Body of pancreas (tissue), 4 donors: ENCODE results near the gene GOT1. TPM values are rescaled to one million over a fixed set of nuclear protein-coding genes. Genes with fewer than 3 reads are reported as not detected.

Experiments used
- ATAC-seq: fragments of 150-250 bp; one replicate; pipeline ENCODE4 v1.9.1; 2016
- DNase-seq, 4 donors: peaks; one replicate each; pipeline ENCODE4 v3.0.0-alpha.2; 2019
- H3K27ac ChIP-seq, 4 donors: fragments of 200-600 bp; sonication (generic); 1 replicate in 3 of 4; 2 replicates in 1 of 4; pipeline versions ENCODE4 v1.5.1 to v1.6.1; 2016 to 2019; ENCODE audit warnings: mild to moderate bottlenecking in 1 of 4, mixed read lengths in 1 of 4, moderate library complexity in 1 of 4
- H3K27me3 ChIP-seq, 2 donors: fragments of 200-600 bp; sonication (generic); one replicate each; pipeline ENCODE4 v1.6.0; 2016; ENCODE audit warnings: mild to moderate bottlenecking in 1 of 2
- H3K36me3 ChIP-seq, 2 donors: fragments of 200-600 bp; sonication (generic); replicated peaks in 1 of 2; 2 replicates each; pipeline ENCODE4 v1.5.1; 2016; ENCODE audit warnings: low read depth in 2 of 2; ENCODE audit not compliant: insufficient read depth in 1 of 2
- H3K4me1 ChIP-seq: fragments of 200-600 bp; sonication (generic); one replicate; pipeline ENCODE4 v1.6.0; 2016
- H3K4me3 ChIP-seq, 2 donors: fragments of 200-600 bp; sonication (generic); 1 replicate in 1 of 2; 2 replicates in 1 of 2; pipeline ENCODE4 v1.5.1; 2016 to 2019
- H3K9me3 ChIP-seq, 3 donors: fragments of 200-600 bp; sonication (generic); 1 replicate in 2 of 3; 2 replicates in 1 of 3; pipeline ENCODE4 v1.5.1; 2016
- POLR2A ChIP-seq, 3 donors: fragments of 450-650 bp; IDR thresholded peaks; one replicate each; pipeline ENCODE4 v1.6.1; 2016; ENCODE audit warnings: antibody characterized with exemption in 3 of 3, mild to moderate bottlenecking in 2 of 3
- WGBS, 2 donors: methylation state at CpG; one replicate each; pipeline ENCODE4 v1.1.5; 2017; 5-methylcytosine and 5-hydroxymethylcytosine counted together
- intact Hi-C: fragments of 100-400 bp; cut with DNase I; formaldehyde crosslinking; loops from one replicate; pipeline ENCODE4 v1.15.1; 2023
- total RNA-seq, 2 donors: library from RNA; depleted of rRNA; stranded (reverse); fragments of >200 nt; gene quantifications; one replicate each; pipeline ENCODE4 v1.1.0, GENCODE V29; 2016
- TF ChIP-seq, protein P1 (sequence below), 7 experiments: fragments of 450-650 bp in 4 of 7; fragments of 200-600 bp in 3 of 7; sonication (generic) in 3 of 7; IDR thresholded peaks; one replicate each; pipeline ENCODE4 v1.5.1; 2016 to 2019; ENCODE audit warnings: antibody characterized with exemption in 7 of 7

Gene GOT1
- total RNA-seq, 2 donors from 2014 or later, result 7.3 to 14.8 TPM

DNA sequence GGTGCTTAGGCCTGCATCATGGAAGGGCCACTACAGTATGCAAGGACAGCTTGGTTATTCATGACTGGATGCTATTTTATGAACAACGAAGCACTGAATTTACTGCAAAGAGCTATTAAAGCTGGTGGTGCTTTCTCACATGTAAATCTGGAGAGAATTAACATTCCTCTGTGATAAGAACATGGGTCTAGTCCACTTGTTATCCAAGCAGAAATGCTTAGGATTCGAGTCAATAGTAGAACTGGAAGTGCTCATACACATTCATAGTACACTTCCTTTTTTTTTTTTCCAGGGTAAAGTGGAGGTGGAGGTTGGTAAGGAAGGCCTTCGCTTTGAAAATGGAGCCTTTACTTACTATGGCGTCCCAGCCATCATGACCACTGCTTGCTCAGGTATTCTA lies 66.3 kb downstream of the GOT1 start:
- H3K27ac ChIP-seq, result no peak overlapping the region
- no peaks in the 10 kb centered on the region for H3K4me1 ChIP-seq
- H3K9me3 ChIP-seq, result no peaks in the 10 kb centered on the region
- H3K27me3 ChIP-seq, result no peaks in the 10 kb centered on the region
- no peak overlapping the region for H3K4me3 ChIP-seq
- no peak for TF ChIP-seq POLR2A (IDR thresholded peaks at IDR 0.05)
- TF ChIP-seq, protein P1, sequence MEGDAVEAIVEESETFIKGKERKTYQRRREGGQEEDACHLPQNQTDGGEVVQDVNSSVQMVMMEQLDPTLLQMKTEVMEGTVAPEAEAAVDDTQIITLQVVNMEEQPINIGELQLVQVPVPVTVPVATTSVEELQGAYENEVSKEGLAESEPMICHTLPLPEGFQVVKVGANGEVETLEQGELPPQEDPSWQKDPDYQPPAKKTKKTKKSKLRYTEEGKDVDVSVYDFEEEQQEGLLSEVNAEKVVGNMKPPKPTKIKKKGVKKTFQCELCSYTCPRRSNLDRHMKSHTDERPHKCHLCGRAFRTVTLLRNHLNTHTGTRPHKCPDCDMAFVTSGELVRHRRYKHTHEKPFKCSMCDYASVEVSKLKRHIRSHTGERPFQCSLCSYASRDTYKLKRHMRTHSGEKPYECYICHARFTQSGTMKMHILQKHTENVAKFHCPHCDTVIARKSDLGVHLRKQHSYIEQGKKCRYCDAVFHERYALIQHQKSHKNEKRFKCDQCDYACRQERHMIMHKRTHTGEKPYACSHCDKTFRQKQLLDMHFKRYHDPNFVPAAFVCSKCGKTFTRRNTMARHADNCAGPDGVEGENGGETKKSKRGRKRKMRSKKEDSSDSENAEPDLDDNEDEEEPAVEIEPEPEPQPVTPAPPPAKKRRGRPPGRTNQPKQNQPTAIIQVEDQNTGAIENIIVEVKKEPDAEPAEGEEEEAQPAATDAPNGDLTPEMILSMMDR (IDR thresholded peaks at IDR 0.05), result no peak
- intact Hi-C loops, result no loop called here
- no peak for DNase-seq
- no peaks in the 10 kb centered on the region for H3K36me3 ChIP-seq
- WGBS, 2 donors, result 80% methylated on average over 4 of the region's 4 CpGs
- no peak for ATAC-seq

DNA sequence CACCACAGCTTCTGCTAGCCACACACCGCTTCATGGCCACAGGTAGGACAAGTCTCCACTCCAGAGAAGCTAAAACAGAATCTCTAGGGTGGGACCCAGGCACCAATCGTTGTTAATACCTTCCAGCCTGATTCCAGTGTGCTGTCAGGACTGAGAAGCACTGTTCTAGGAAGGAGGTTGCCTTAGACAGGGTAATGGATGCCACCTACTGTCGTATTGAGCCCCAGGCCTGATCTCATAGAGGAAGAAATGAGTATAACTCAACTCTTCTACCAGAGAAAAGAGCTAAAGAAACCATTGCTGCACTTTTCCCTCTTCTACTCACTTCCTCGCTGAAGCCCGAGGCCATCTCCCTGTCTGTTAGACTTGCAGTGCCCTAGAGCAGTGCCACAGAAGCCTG lies 69.5 kb downstream of the GOT1 start:
- no peak for ATAC-seq
- H3K27me3 ChIP-seq, result no peaks in the 10 kb centered on the region
- no peak overlapping the region for H3K27ac ChIP-seq
- H3K4me1 ChIP-seq, result no peaks in the 10 kb centered on the region
- no peaks in the 10 kb centered on the region for H3K36me3 ChIP-seq
- TF ChIP-seq, protein P1 (IDR thresholded peaks at IDR 0.05), result no peak
- no peak for TF ChIP-seq POLR2A (IDR thresholded peaks at IDR 0.05)
- WGBS, 2 donors, result 70 to 72% methylated on average over 5 of the region's 5 CpGs
- H3K9me3 ChIP-seq, result no peaks in the 10 kb centered on the region
- intact Hi-C loops, result no loop called here
- no peak overlapping the region for H3K4me3 ChIP-seq
- DNase-seq, result no peak

DNA sequence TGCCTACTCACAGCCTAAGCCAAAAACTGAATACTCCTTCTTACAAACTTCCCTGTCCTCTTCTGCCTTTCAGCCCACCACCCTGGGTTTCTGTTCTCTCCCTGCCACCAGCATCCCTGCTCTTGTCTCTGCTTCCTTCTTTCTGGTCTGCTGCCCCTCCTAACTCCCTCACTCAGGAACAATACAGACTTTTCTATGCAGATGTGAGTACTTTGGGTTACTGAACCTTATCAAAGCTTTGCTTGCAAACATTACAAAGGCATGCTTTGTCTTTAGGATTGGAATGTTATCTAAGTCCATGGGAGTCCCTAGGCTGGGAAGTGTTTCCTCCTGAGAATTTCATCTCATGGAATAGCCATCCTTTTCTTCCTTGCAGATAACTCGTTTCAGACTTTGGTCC lies 72.3 kb downstream of the GOT1 start:
- no peak for TF ChIP-seq POLR2A (IDR thresholded peaks at IDR 0.05)
- TF ChIP-seq, protein P1 (IDR thresholded peaks at IDR 0.05), result no peak
- WGBS, 2 donors, result 54 to 64% methylated on average over 1 of the region's 1 CpG

DNA sequence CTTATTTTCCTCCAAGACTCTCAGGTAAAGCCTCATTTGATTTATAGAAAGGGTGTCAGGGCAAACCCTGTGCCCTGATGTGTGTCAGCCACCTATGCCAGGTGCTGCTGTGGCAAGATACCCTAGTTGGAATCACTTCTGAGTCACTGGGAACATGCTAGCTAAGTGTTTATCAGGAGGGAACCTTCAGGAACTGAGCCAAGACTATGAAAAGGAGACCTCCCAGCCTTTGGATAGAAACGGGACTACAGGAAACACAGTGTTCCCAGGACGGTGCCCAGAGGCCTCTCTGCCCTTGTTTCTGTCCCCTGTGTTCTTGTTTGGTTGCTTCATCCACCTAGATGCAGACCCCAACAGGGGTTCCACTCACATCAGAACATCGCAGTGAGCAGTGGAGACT lies 72.7 kb downstream of the GOT1 start:
- DNase-seq, result no peak
- Histone ChIP-seq H3K9me3 (no peaks in the 10 kb centered on the region), H3K4me1 (no peaks in the 10 kb centered on the region), H3K4me3 (no peak overlapping the region), H3K27me3 (no peaks in the 10 kb centered on the region), H3K27ac (no peak overlapping the region), H3K36me3 (no peaks in the 10 kb centered on the region)
- ATAC-seq, result no peak
- WGBS, 2 donors, result 50 to 54% methylated on average over 3 of the region's 3 CpGs
- intact Hi-C loops, result no loop called here
- TF ChIP-seq, protein P1 (IDR thresholded peaks at IDR 0.05), result no peak
- TF ChIP-seq POLR2A (IDR thresholded peaks at IDR 0.05), result no peak

More for the DNA sequence above, 72.3 kb downstream of the GOT1 start:
- Histone ChIP-seq H3K9me3 (no peaks in the 10 kb centered on the region), H3K27ac (no peak overlapping the region), H3K4me1 (no peaks in the 10 kb centered on the region), H3K4me3 (no peak overlapping the region), H3K27me3 (no peaks in the 10 kb centered on the region), H3K36me3 (no peaks in the 10 kb centered on the region)
- no peak for DNase-seq
- peak; percentile 40 for ATAC-seq
- intact Hi-C loops, result no loop called here

DNA sequence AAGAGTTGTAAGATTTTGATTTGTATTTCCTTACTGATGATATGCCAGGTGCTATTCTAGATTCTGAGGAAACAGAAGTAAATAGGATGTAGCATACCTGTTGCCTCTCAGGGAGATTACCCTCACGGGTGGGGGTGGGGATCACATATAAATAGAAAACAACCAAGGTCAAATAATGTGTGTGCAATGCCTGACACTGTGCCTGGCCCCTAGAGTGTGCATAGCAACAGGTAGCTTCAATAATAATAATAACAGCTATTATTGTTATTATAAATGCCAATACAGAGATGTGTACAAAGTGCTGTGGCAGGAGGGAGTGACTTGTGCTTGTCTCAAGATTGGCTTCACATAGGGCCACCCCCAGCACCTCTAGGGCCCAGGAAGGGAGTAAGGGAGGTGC lies 77.2 kb downstream of the GOT1 start:
- H3K9me3 ChIP-seq, result no peaks in the 10 kb centered on the region
- ATAC-seq, result no peak
- no peaks in the 10 kb centered on the region for H3K4me1 ChIP-seq
- TF ChIP-seq, protein P1 (IDR thresholded peaks at IDR 0.05), result no peak
- 59% methylated on average over 1 of the region's 1 CpG for WGBS, 2 donors
- DNase-seq, result no peak
- intact Hi-C loops, result no loop called here
- H3K36me3 ChIP-seq, result no peaks in the 10 kb centered on the region
- no peak overlapping the region for H3K27ac ChIP-seq
- H3K27me3 ChIP-seq, result no peaks in the 10 kb centered on the region
- no peak overlapping the region for H3K4me3 ChIP-seq
